Uterus (tissue), 2 donors: Measurements from ENCODE around the gene COL26A1.

Source experiments
- POLR2A ChIP-seq, 2 donors: fragments of 450-650 bp; IDR thresholded peaks; one replicate each; pipeline ENCODE4 v1.6.1; 2016; ENCODE audit warnings: antibody characterized with exemption in 2 of 2, mild to moderate bottlenecking in 1 of 2, moderate library complexity in 1 of 2
- TF ChIP-seq, protein P1 (sequence below), 4 experiments: fragments of 200-600 bp in 2 of 4; fragments of 450-650 bp in 2 of 4; sonication (generic) in 2 of 4; IDR thresholded peaks; one replicate each; pipeline ENCODE4 v1.5.1; 2016 to 2019; ENCODE audit warnings: antibody characterized with exemption in 4 of 4, mild to moderate bottlenecking in 2 of 4, moderate library complexity in 1 of 4

DNA sequence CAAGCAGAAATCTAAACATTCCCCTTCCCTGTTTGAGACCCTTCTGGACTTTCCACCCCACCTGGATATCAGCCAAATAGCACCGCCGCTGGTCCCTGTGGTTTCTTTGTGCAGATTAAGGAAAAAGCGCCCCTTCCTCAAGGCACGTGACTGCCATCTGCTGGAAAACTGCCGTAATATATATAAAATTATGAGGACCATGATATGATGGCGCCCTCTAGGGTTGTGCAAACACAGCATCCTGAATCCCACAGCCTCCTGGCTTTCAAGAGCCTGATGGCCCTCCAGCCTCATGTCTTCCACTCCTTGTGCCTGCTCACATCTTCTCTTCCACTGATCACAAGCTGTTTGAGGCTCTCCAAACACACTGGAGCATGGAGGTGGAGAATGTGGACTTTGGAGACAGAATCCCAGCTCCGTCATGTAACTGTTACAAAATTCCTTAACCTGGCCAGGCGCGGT lies 145.1 kb downstream of the COL26A1 start:
- TF ChIP-seq, protein P1, sequence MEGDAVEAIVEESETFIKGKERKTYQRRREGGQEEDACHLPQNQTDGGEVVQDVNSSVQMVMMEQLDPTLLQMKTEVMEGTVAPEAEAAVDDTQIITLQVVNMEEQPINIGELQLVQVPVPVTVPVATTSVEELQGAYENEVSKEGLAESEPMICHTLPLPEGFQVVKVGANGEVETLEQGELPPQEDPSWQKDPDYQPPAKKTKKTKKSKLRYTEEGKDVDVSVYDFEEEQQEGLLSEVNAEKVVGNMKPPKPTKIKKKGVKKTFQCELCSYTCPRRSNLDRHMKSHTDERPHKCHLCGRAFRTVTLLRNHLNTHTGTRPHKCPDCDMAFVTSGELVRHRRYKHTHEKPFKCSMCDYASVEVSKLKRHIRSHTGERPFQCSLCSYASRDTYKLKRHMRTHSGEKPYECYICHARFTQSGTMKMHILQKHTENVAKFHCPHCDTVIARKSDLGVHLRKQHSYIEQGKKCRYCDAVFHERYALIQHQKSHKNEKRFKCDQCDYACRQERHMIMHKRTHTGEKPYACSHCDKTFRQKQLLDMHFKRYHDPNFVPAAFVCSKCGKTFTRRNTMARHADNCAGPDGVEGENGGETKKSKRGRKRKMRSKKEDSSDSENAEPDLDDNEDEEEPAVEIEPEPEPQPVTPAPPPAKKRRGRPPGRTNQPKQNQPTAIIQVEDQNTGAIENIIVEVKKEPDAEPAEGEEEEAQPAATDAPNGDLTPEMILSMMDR (IDR thresholded peaks at IDR 0.05), result peak; percentile 37 to 75 (median 58)
- no peak for TF ChIP-seq POLR2A (IDR thresholded peaks at IDR 0.05)
